K562 (cell line): ENCODE measurements around the gene TXLNA. TPM values are rescaled to one million over a fixed set of nuclear protein-coding genes. Genes with fewer than 3 reads are reported as not detected.
A peak's percentile ranks its signal among the peaks of the same experiment; 100 is the strongest.

Experiments
- ASH1L ChIP-seq: fragments of 450-650 bp; IDR thresholded peaks from 2 replicates; pipeline ENCODE4 v1.6.1; 2018; ENCODE audit warnings: borderline replicate concordance, mild to moderate bottlenecking, low read depth; ENCODE audit not compliant: partially characterized antibody
- HOMEZ ChIP-seq: fragments of 250-450 bp; sonication (Bioruptor Pico); IDR thresholded peaks from 2 replicates; pipeline ENCODE4 v1.4.0; 2020; ENCODE audit warnings: mild to moderate bottlenecking, moderate library complexity
- MBD1 ChIP-seq: fragments of 250-450 bp; sonication (Bioruptor Pico); IDR thresholded peaks from 2 replicates; pipeline ENCODE4 v1.8.0; 2022; ENCODE audit warnings: inconsistent platforms
- POLR2AphosphoS5 ChIP-seq: IDR thresholded peaks from 2 replicates; pipeline ENCODE4 v1.6.1; 2011; ENCODE audit warnings: mild to moderate bottlenecking, low read depth, low read length, moderate library complexity; ENCODE audit not compliant: control insufficient read depth, insufficient read depth
- RNF2 ChIP-seq: sonication (generic); IDR thresholded peaks from 2 replicates; pipeline ENCODE4 v1.6.1; 2016
- SRSF1 ChIP-seq: fragments of 200-400 bp; formaldehyde crosslinking; IDR thresholded peaks from 2 replicates; pipeline ENCODE4 v1.6.1; 2017; ENCODE audit warnings: mild to moderate bottlenecking, low read depth, low read length, moderate library complexity
- ZBTB40 ChIP-seq, 2 experiments: fragments of 450-650 bp in 1 of 2; sonication (generic) in 1 of 2; formaldehyde crosslinking in 1 of 2; IDR thresholded peaks; 2 replicates each; pipeline versions ENCODE4 v1.7.1 to v1.9.0; 2016 to 2022; ENCODE audit warnings: inconsistent platforms in 1 of 2, mild to moderate bottlenecking in 1 of 2, missing genetic modification reagents in 1 of 2
- ZNF124 ChIP-seq: sonication (generic); formaldehyde crosslinking; IDR thresholded peaks from 2 replicates; pipeline ENCODE4 v1.8.1; 2022; ENCODE audit warnings: missing genetic modification reagents
- ZSCAN32 ChIP-seq: fragments of 450-650 bp; formaldehyde crosslinking; IDR thresholded peaks from 2 replicates; pipeline ENCODE4 v1.4.0; 2020; ENCODE audit warnings: mild to moderate bottlenecking, moderate library complexity
- polyA plus RNA-seq, 8 experiments: library from polyadenylated mRNA; depleted of rRNA in 4 of 8; stranded (reverse) in 5 of 8; unstranded in 3 of 8; fragments of >200 nt; fragmentation: Nextera tagmentation in 2 of 8; fragmentation: Illumina TruSeq in 1 of 8; extraction: Ambion mirVana in 2 of 8; extraction: Trizol in 1 of 8; gene quantifications; 2 replicates each; pipeline versions ENCODE4 v1.2.1 to v1.2.3, GENCODE V29; 2011 to 2014; ENCODE audit warnings: inconsistent platforms in 1 of 8, missing spikeins in 1 of 8
- total RNA-seq, 7 experiments: library from RNA; depleted of rRNA in 6 of 7; stranded (reverse); fragments of >200 nt in 6 of 7; fragmentation: Illumina TruSeq in 2 of 7; extraction: Trizol in 2 of 7; gene quantifications; 2 replicates each; pipeline versions ENCODE4 v1.2.1 to v1.2.3, GENCODE V29; 2011 to 2021; ENCODE audit warnings: low replicate concordance in 1 of 7

Gene TXLNA
- total and polyA plus RNA-seq, 9 of the 15 experiments (the other 6 are each of a cell fraction or from before 2014, with no cell fraction given), result 9.2 to 54.5 (median 39.3) TPM

- 0 out of 2 replicates have a peak, but pooled peaks have one; percentile 24 for TF ChIP-seq ZBTB40 (IDR thresholded peaks at IDR 0.05)
- TF ChIP-seq ZBTB40 (CRISPR knock-in tag; IDR thresholded peaks at IDR 0.05), result no peak
- TF ChIP-seq HOMEZ (CRISPR knock-in tag), result no peak
- TF ChIP-seq SRSF1, result no peak
- no peak for TF ChIP-seq MBD1
- no peak for TF ChIP-seq ZSCAN32 (CRISPR knock-in tag)
- no peak; the same call in 1 of the 2 replicates for TF ChIP-seq RNF2
- TF ChIP-seq POLR2AphosphoS5, result no peak
- TF ChIP-seq ZNF124, result no peak
- no peak for TF ChIP-seq ASH1L
Measured at GRCh38 chr1:32200226-32201010, 20.9 kb downstream of the TXLNA start, which contains the start of gene CCDC28B (continued).
